PC-9 (cell line): ENCODE data around the gene NF1. TPM values are rescaled to one million over a fixed set of nuclear protein-coding genes. Genes with fewer than 3 reads are reported as not detected.
"Not testable (repeated sequence)": the region's sequence is repeated elsewhere in the genome, so short reads cannot be mapped to it uniquely, and the experiment has no call there.

Source experiments
- BruUV-seq: library from RNA; stranded (reverse); fragments of 400-500 nt; replicated peaks from 2 replicates; lab custom pipeline; 2021; lab: Mats Ljungman, UMichigan
- CTCF ChIA-PET: fragments of 300-600 bp; sonication (Branson Sonifier 250); formaldehyde crosslinking; loops from one replicate; lab custom pipeline; 2022; ENCODE audit warnings: antibody characterized with exemption; lab: Charles Lee
- POLR2A ChIA-PET: fragments of 300-600 bp; sonication (Branson Sonifier 250); formaldehyde crosslinking; loops from one replicate; lab custom pipeline; 2022; ENCODE audit warnings: antibody characterized with exemption; ENCODE audit not compliant: unreplicated experiment; lab: Charles Lee
- DNase-seq, 2 experiments: peaks; one replicate each; pipeline versions ENCODE4 v3.0.0 to v3.0.0-alpha.2; 2015 to 2022; ENCODE audit warnings: mixed read lengths in 1 of 2
- H2AFZ ChIP-seq: fragments of 200-600 bp; sonication (generic); 2 replicates; pipeline ENCODE4 v1.8.1; 2017; ENCODE audit warnings: antibody characterized with exemption
- H3F3A ChIP-seq: fragments of 200-600 bp; sonication (generic); 2 replicates; pipeline ENCODE4 v1.8.1; 2017; ENCODE audit warnings: antibody characterized with exemption, mild to moderate bottlenecking, low read depth; ENCODE audit not compliant: insufficient read depth
- H3K27ac ChIP-seq: fragments of 200-600 bp; sonication (generic); 2 replicates; pipeline ENCODE4 v1.6.1; 2016; ENCODE audit warnings: mixed run types
- H3K27me3 ChIP-seq: fragments of 200-600 bp; sonication (generic); 2 replicates; pipeline ENCODE4 v1.6.1; 2016; ENCODE audit warnings: low read depth, mixed run types; ENCODE audit not compliant: insufficient read depth
- H3K36me3 ChIP-seq: fragments of 200-600 bp; sonication (generic); 2 replicates; pipeline ENCODE4 v1.6.1; 2016; ENCODE audit warnings: low read depth, mixed run types
- H3K4me1 ChIP-seq: fragments of 200-600 bp; sonication (generic); replicated peaks from 2 replicates; pipeline ENCODE4 v1.6.1; 2016; ENCODE audit warnings: mixed run types; ENCODE audit not compliant: insufficient read depth
- H3K4me2 ChIP-seq: fragments of 200-600 bp; sonication (generic); 2 replicates; pipeline ENCODE4 v1.6.1; 2017; ENCODE audit warnings: mixed run types
- H3K4me3 ChIP-seq: fragments of 200-600 bp; sonication (generic); 2 replicates; pipeline ENCODE4 v1.6.1; 2016; ENCODE audit warnings: mixed run types
- H3K79me2 ChIP-seq: fragments of 200-600 bp; sonication (generic); 2 replicates; pipeline ENCODE4 v1.6.1; 2017; ENCODE audit warnings: low read depth, mixed run types
- H3K9me2 ChIP-seq: fragments of 200-600 bp; sonication (generic); 2 replicates; pipeline ENCODE4 v1.8.1; 2017; ENCODE audit warnings: mild to moderate bottlenecking; ENCODE audit not compliant: insufficient read depth
- H3K9me3 ChIP-seq: fragments of 200-600 bp; sonication (generic); 2 replicates; pipeline ENCODE4 v1.8.1; 2016; ENCODE audit warnings: low read depth; ENCODE audit not compliant: insufficient read depth
- H4K20me1 ChIP-seq: fragments of 200-600 bp; sonication (generic); 2 replicates; pipeline ENCODE4 v1.8.1; 2017; ENCODE audit not compliant: insufficient read depth
- CTCF ChIP-seq: fragments of 200-600 bp; sonication (generic); conservative IDR thresholded peaks from 2 replicates; pipeline ENCODE4 v1.6.1; 2017; ENCODE audit warnings: mixed run types, antibody characterized with exemption, mild to moderate bottlenecking, moderate library complexity
- EZH2 ChIP-seq: fragments of 200-600 bp; sonication (generic); IDR thresholded peaks from 2 replicates; pipeline ENCODE4 v1.8.0; 2017; ENCODE audit warnings: antibody characterized with exemption, low read depth
- intact Hi-C: fragments of 100-400 bp; cut with micrococcal nuclease; formaldehyde crosslinking; loops from one replicate; pipeline ENCODE4 v1.10.0; 2022; ENCODE audit not compliant: unreplicated experiment
- total RNA-seq: library from RNA; stranded (reverse); gene quantifications from 2 replicates; pipeline ENCODE4 v1.2.3, GENCODE V29; 2021

NF1 gene
- total RNA-seq, 1 experiment from 2014 or later = 61.0 TPM

GRCh38 chr17:31198026-31198425, 103.2 kb downstream of the NF1 start:
- POLR2A ChIA-PET = no interaction called here

GRCh38 chr17:31198666-31199065, 103.9 kb downstream of the NF1 start:
- H2AFZ ChIP-seq, H3K36me3 ChIP-seq, intact Hi-C loops, H3K27me3 ChIP-seq, H3K4me1 ChIP-seq, H3F3A ChIP-seq, POLR2A ChIA-PET, H3K4me2 ChIP-seq, DNase-seq, H3K79me2 ChIP-seq, BruUV-seq, H3K9me3 ChIP-seq, H3K9me2 ChIP-seq, H4K20me1 ChIP-seq, H3K4me3 ChIP-seq: not testable (repeated sequence)
- peak overlapping the region; percentile 59 for H3K27ac ChIP-seq
- CTCF ChIA-PET = interaction anchor here (1.0 kb wide), 1 partner anchor 17 kb away, joined by 4 read pairs; no protein-coding TSS in a partner anchor

More at GRCh38 chr17:31198026-31198425, 103.2 kb downstream of the NF1 start:
- no peaks in the 10 kb centered on the region for H3K9me2 ChIP-seq
- H3F3A ChIP-seq = peaks cover 4% of the 10 kb centered on the region
- H3K27me3 ChIP-seq = no peaks in the 10 kb centered on the region
- 0 out of 2 replicates have a peak, but pooled peaks cover 5% of the 10 kb centered on the region for H3K4me1 ChIP-seq
- CTCF ChIA-PET = no interaction called here
- no peak overlapping the region for H2AFZ ChIP-seq
- intact Hi-C loops = no loop called here
- DNase-seq = peak in 1 of 2 experiments; percentile 36
- peaks cover 7% of the 10 kb centered on the region; the same call in 1 of the 2 replicates for H3K79me2 ChIP-seq
- peak overlapping the region; percentile 59 for H3K27ac ChIP-seq
- H3K36me3 ChIP-seq = no peaks in the 10 kb centered on the region
- no TSS peak for BruUV-seq
- H4K20me1 ChIP-seq = no peaks in the 10 kb centered on the region; the same call in 1 of the 2 replicates
- no peak overlapping the region for H3K4me2 ChIP-seq
- TF ChIP-seq CTCF (no peak), EZH2 (no peak)
- no peaks in the 10 kb centered on the region for H3K9me3 ChIP-seq
- H3K4me3 ChIP-seq = no peak overlapping the region

GRCh38 chr17:31200287-31200686, 105.5 kb downstream of the NF1 start:
- Histone ChIP-seq H3K4me2 (no peak overlapping the region), H3K36me3 (peaks cover 11% of the 10 kb centered on the region; the same call in 1 of the 2 replicates), H3F3A (peaks cover 4% of the 10 kb centered on the region; the same call in 1 of the 2 replicates), H3K4me1 (0 out of 2 replicates have a peak, but pooled peaks cover 5% of the 10 kb centered on the region), H3K27ac (no peak overlapping the region), H3K9me3 (no peaks in the 10 kb centered on the region), H2AFZ (no peak overlapping the region), H3K79me2 (peaks cover 7% of the 10 kb centered on the region; the same call in 1 of the 2 replicates), H4K20me1 (no peaks in the 10 kb centered on the region; the same call in 1 of the 2 replicates), H3K9me2 (no peaks in the 10 kb centered on the region), H3K4me3 (no peak overlapping the region), H3K27me3 (no peaks in the 10 kb centered on the region)
- POLR2A ChIA-PET = interaction anchor here (0.6 kb wide), 1 partner anchor 184 kb away, joined by 5 read pairs; no protein-coding TSS in a partner anchor
- intact Hi-C loops = no loop called here
- TF ChIP-seq CTCF (no peak), EZH2 (no peak)
- no peak for DNase-seq
- BruUV-seq = no TSS peak
- CTCF ChIA-PET = no interaction called here
